Ureter (tissue), 1 donor: ENCODE results near the gene BASP1. TPM values are rescaled to one million over a fixed set of nuclear protein-coding genes. Genes with fewer than 3 reads are reported as not detected.
"Not testable (repeated sequence)": the region's sequence is repeated elsewhere in the genome, so short reads cannot be mapped to it uniquely, and the experiment has no call there.

Experiments used
- DNase-seq: peaks from one replicate; pipeline ENCODE4 v3.0.0-alpha.2; 2020; ENCODE audit warnings: low spot score
- total RNA-seq: library from RNA; stranded (reverse); gene quantifications from one replicate; pipeline ENCODE4 v1.2.4, GENCODE V29; 2023
- donor health status: DM: yes; HTN: yes; CAD: no.

Gene BASP1
- total RNA-seq, 1 donor from 2014 or later, result 77.8 TPM

- DNase-seq, result no peak
Observed at GRCh38 chr5:17223367-17224185, 6.1 kb downstream of the BASP1 start.

GRCh38 chr5:17224858-17225511, 7.6 kb downstream of the BASP1 start:
- no peak for DNase-seq

GRCh38 chr5:17225520-17225919, 8.1 kb downstream of the BASP1 start:
- DNase-seq, result no peak

- DNase-seq, result no peak
Observed at GRCh38 chr5:17227868-17228267, 10.4 kb downstream of the BASP1 start.

GRCh38 chr5:17228821-17229291, 11.4 kb downstream of the BASP1 start:
- peak; percentile 52 for DNase-seq

GRCh38 chr5:17229313-17229712, 11.9 kb downstream of the BASP1 start:
- DNase-seq, result no peak

GRCh38 chr5:17230191-17230590, 12.8 kb downstream of the BASP1 start:
- no peak for DNase-seq

- no peak for DNase-seq
Observed at GRCh38 chr5:17230808-17231525, 13.5 kb downstream of the BASP1 start.

- no peak for DNase-seq
Observed at GRCh38 chr5:17232405-17232804, 15.0 kb downstream of the BASP1 start.

GRCh38 chr5:17233488-17233887, 16.1 kb downstream of the BASP1 start:
- DNase-seq, result no peak

- no peak for DNase-seq
Observed at GRCh38 chr5:17234374-17234773, 16.9 kb downstream of the BASP1 start.

- DNase-seq, result no peak
Observed at GRCh38 chr5:17235731-17236330, 18.4 kb downstream of the BASP1 start.

GRCh38 chr5:17238521-17239041, 21.1 kb downstream of the BASP1 start:
- no peak for DNase-seq

- no peak for DNase-seq
Observed at GRCh38 chr5:17239953-17240352, 22.5 kb downstream of the BASP1 start.

GRCh38 chr5:17240487-17240886, 23.1 kb downstream of the BASP1 start:
- DNase-seq, result no peak

- DNase-seq, result no peak
Observed at GRCh38 chr5:17241635-17242034, 24.2 kb downstream of the BASP1 start.

- no peak for DNase-seq
Observed at GRCh38 chr5:17243287-17244063, 26.0 kb downstream of the BASP1 start.

GRCh38 chr5:17249029-17249634, 31.7 kb downstream of the BASP1 start:
- no peak for DNase-seq

GRCh38 chr5:17249841-17250240, 32.4 kb downstream of the BASP1 start:
- not testable (repeated sequence) for DNase-seq

- DNase-seq, result no peak
Observed at GRCh38 chr5:17252543-17252942, 35.1 kb downstream of the BASP1 start.
